Fibroblast of lung (primary cell): ENCODE results near the gene GFOD2.

ENCODE experiments used
- CTCF ChIP-seq, 2 donors: IDR thresholded peaks in 1 of 2; conservative IDR thresholded peaks in 1 of 2; 1 replicate in 1 of 2; 2 replicates in 1 of 2; pipeline ENCODE4 v1.5.1; 2011 to 2012; ENCODE audit warnings: low read length in 2 of 2, control low read depth in 1 of 2, inconsistent platforms in 1 of 2, low read depth in 1 of 2, mild to moderate bottlenecking in 1 of 2
- EZH2 ChIP-seq: IDR thresholded peaks from 2 replicates; pipeline ENCODE4 v1.5.1; 2012; ENCODE audit warnings: low read length, control low read depth, mild to moderate bottlenecking; ENCODE audit errors: missing control alignments

- peak in 1 of 2 donors; percentile 2 for TF ChIP-seq CTCF (conservative IDR thresholded peaks at IDR 0.05 in 1 of 2, IDR thresholded peaks at IDR 0.05 in 1 of 2; ENCODE audit: low read depth in 1 of 2, low read length in 2 of 2)
- no peak for TF ChIP-seq EZH2
Observed at GRCh38 chr16:67668495-67669157, 50.5 kb downstream of the GFOD2 start.
